Fibroblast of lung (primary cell): ENCODE data around the gene NHSL2. TPM values are rescaled to one million over a fixed set of nuclear protein-coding genes. Genes with fewer than 3 reads are reported as not detected.

Experiments
- DNase-seq, 2 donors: peaks; one replicate each; pipeline versions ENCODE4 v3.0.0 to v3.0.0-alpha.2; 2010; ENCODE audit warnings: low read depth in 2 of 2
- H2AFZ ChIP-seq: 2 replicates; pipeline ENCODE4 v1.5.1; 2012; ENCODE audit warnings: low read length, control low read depth, inconsistent platforms
- H3K27ac ChIP-seq: 2 replicates; pipeline ENCODE4 v1.5.1; 2011; ENCODE audit warnings: low read length, control low read depth; ENCODE audit not compliant: insufficient read depth
- H3K27me3 ChIP-seq: 2 replicates; pipeline ENCODE4 v1.5.1; 2011; ENCODE audit warnings: mild to moderate bottlenecking, low read length; ENCODE audit not compliant: control insufficient read depth, insufficient read depth
- H3K36me3 ChIP-seq: 2 replicates; pipeline ENCODE4 v1.5.1; 2011; ENCODE audit warnings: low read length; ENCODE audit not compliant: control insufficient read depth, insufficient read depth
- H3K4me1 ChIP-seq: 2 replicates; pipeline ENCODE4 v1.5.1; 2011; ENCODE audit warnings: low read length; ENCODE audit not compliant: control insufficient read depth, insufficient read depth; ENCODE audit errors: extremely low read depth
- H3K4me2 ChIP-seq: 2 replicates; pipeline ENCODE4 v1.5.1; 2011; ENCODE audit warnings: low read length, control low read depth; ENCODE audit not compliant: insufficient read depth; ENCODE audit errors: extremely low read depth
- H3K4me3 ChIP-seq, 4 experiments: fragments of 200-600 bp in 1 of 4; sonication (generic) in 1 of 4; replicated peaks in 1 of 4; 2 replicates each; pipeline ENCODE4 v1.5.1; 2011 to 2016; ENCODE audit warnings: low read length in 4 of 4, low read depth in 3 of 4, mild to moderate bottlenecking in 3 of 4, control low read depth in 2 of 4, inconsistent platforms in 1 of 4, mixed read lengths in 1 of 4; ENCODE audit not compliant: insufficient read depth in 1 of 4; ENCODE audit errors: control extremely low read depth in 1 of 4
- H3K79me2 ChIP-seq: 2 replicates; pipeline ENCODE4 v1.5.1; 2012; ENCODE audit warnings: mild to moderate bottlenecking, low read length, inconsistent platforms; ENCODE audit not compliant: control insufficient read depth, insufficient read depth
- H3K9ac ChIP-seq: 2 replicates; pipeline ENCODE4 v1.5.1; 2011; ENCODE audit warnings: mild to moderate bottlenecking, low read length, control low read depth; ENCODE audit not compliant: insufficient read depth
- H3K9me3 ChIP-seq: 2 replicates; pipeline ENCODE4 v1.5.1; 2012; ENCODE audit warnings: low read depth, low read length; ENCODE audit not compliant: control insufficient read depth, insufficient read depth
- H4K20me1 ChIP-seq: 2 replicates; pipeline ENCODE4 v1.5.1; 2011; ENCODE audit warnings: low read length; ENCODE audit not compliant: control insufficient read depth, insufficient read depth; ENCODE audit errors: extremely low read depth
- CTCF ChIP-seq, 2 donors: IDR thresholded peaks in 1 of 2; conservative IDR thresholded peaks in 1 of 2; 1 replicate in 1 of 2; 2 replicates in 1 of 2; pipeline ENCODE4 v1.5.1; 2011 to 2012; ENCODE audit warnings: low read length in 2 of 2, control low read depth in 1 of 2, inconsistent platforms in 1 of 2, low read depth in 1 of 2, mild to moderate bottlenecking in 1 of 2
- EZH2 ChIP-seq: IDR thresholded peaks from 2 replicates; pipeline ENCODE4 v1.5.1; 2012; ENCODE audit warnings: low read length, control low read depth, mild to moderate bottlenecking; ENCODE audit errors: missing control alignments
- polyA plus RNA-seq, 2 donors: library from polyadenylated mRNA; depleted of rRNA in 1 of 2; stranded (reverse) in 1 of 2; unstranded in 1 of 2; fragments of >200 nt; gene quantifications; 2 replicates each; pipeline ENCODE4 v1.2.1, GENCODE V29; 2011 to 2012; ENCODE audit warnings: missing spikeins in 1 of 2
- total RNA-seq: library from RNA; depleted of rRNA; stranded (reverse); fragments of >200 nt; gene quantifications from 2 replicates; pipeline ENCODE4 v1.2.1, GENCODE V29; 2014

The NHSL2 gene
- total and polyA plus RNA-seq, 2 donors (not counting 1 experiment from before 2014, with no cell fraction given), result 4.3 to 9.7 TPM

- no peaks in the 10 kb centered on the region for H3K27me3 ChIP-seq
- H2AFZ ChIP-seq, result no peak overlapping the region
- no peaks in the 10 kb centered on the region for H3K79me2 ChIP-seq
- no peak overlapping the region for H3K4me3 ChIP-seq
- TF ChIP-seq EZH2 (no peak), CTCF (conservative IDR thresholded peaks at IDR 0.05 in 1 of 2, IDR thresholded peaks at IDR 0.05 in 1 of 2; ENCODE audit: low read depth in 1 of 2, low read length in 2 of 2) (no peak)
- DNase-seq, result no peak
- H3K27ac ChIP-seq, result no peak overlapping the region
- no peaks in the 10 kb centered on the region for H4K20me1 ChIP-seq
- H3K4me1 ChIP-seq, result no peaks in the 10 kb centered on the region
- no peaks in the 10 kb centered on the region for H3K36me3 ChIP-seq
- no peak overlapping the region for H3K9ac ChIP-seq
- H3K4me2 ChIP-seq, result no peak overlapping the region
- no peaks in the 10 kb centered on the region for H3K9me3 ChIP-seq
These were observed 173.5 kb downstream of the NHSL2 start for GRCh38 chrX:72084114-72084513.

GRCh38 chrX:72086995-72087394 lies 176.3 kb downstream of the NHSL2 start:
- no peak overlapping the region for H2AFZ ChIP-seq
- no peaks in the 10 kb centered on the region for H3K27me3 ChIP-seq
- no peaks in the 10 kb centered on the region for H3K4me1 ChIP-seq
- H3K4me2 ChIP-seq, result no peak overlapping the region
- no peak for DNase-seq
- H3K9me3 ChIP-seq, result no peaks in the 10 kb centered on the region
- H3K27ac ChIP-seq, result no peak overlapping the region
- H3K36me3 ChIP-seq, result no peaks in the 10 kb centered on the region
- no peak overlapping the region for H3K9ac ChIP-seq
- TF ChIP-seq CTCF (conservative IDR thresholded peaks at IDR 0.05 in 1 of 2, IDR thresholded peaks at IDR 0.05 in 1 of 2; ENCODE audit: low read depth in 1 of 2, low read length in 2 of 2), result no peak
- no peak for TF ChIP-seq EZH2
- H3K4me3 ChIP-seq, result no peak overlapping the region
- no peaks in the 10 kb centered on the region for H4K20me1 ChIP-seq
- H3K79me2 ChIP-seq, result no peaks in the 10 kb centered on the region

GRCh38 chrX:72088761-72089160 lies 178.1 kb downstream of the NHSL2 start:
- H3K4me3 ChIP-seq, result no peak overlapping the region
- TF ChIP-seq EZH2 (no peak), CTCF (conservative IDR thresholded peaks at IDR 0.05 in 1 of 2, IDR thresholded peaks at IDR 0.05 in 1 of 2; ENCODE audit: low read depth in 1 of 2, low read length in 2 of 2) (no peak)
- H2AFZ ChIP-seq, result no peak overlapping the region
- no peak overlapping the region for H3K27ac ChIP-seq
- H3K79me2 ChIP-seq, result no peaks in the 10 kb centered on the region
- H4K20me1 ChIP-seq, result no peaks in the 10 kb centered on the region
- DNase-seq, result no peak
- H3K9ac ChIP-seq, result no peak overlapping the region
- no peaks in the 10 kb centered on the region for H3K4me1 ChIP-seq
- H3K27me3 ChIP-seq, result no peaks in the 10 kb centered on the region
- H3K36me3 ChIP-seq, result no peaks in the 10 kb centered on the region
- H3K4me2 ChIP-seq, result no peak overlapping the region
- no peaks in the 10 kb centered on the region for H3K9me3 ChIP-seq
